Type B pancreatic cell (in vitro differentiated cells): ENCODE data around the gene LSMEM2. TPM values are rescaled to one million over a fixed set of nuclear protein-coding genes. Genes with fewer than 3 reads are reported as not detected.

ENCODE experiments used
- DNase-seq: peaks from one replicate; pipeline ENCODE4 v3.0.0; 2021; ENCODE audit warnings: mixed read lengths; ENCODE audit not compliant: unreplicated experiment; ENCODE audit errors: extremely low spot score
- H3K27ac Mint-ChIP-seq: 2 replicates; pipeline ENCODE4 v1.8.0; 2021; ENCODE audit warnings: mild to moderate bottlenecking, mixed read lengths
- H3K27me3 Mint-ChIP-seq: 2 replicates; pipeline ENCODE4 v1.8.0; 2021; ENCODE audit warnings: mixed read lengths
- H3K36me3 Mint-ChIP-seq: 2 replicates; pipeline ENCODE4 v1.8.0; 2021; ENCODE audit warnings: mixed read lengths
- H3K4me1 Mint-ChIP-seq: one replicate; pipeline ENCODE4 v1.8.0; 2021; ENCODE audit warnings: mixed read lengths; ENCODE audit not compliant: unreplicated experiment
- H3K4me3 Mint-ChIP-seq: 2 replicates; pipeline ENCODE4 v1.8.0; 2021; ENCODE audit warnings: mild to moderate bottlenecking, mixed read lengths
- H3K9me3 Mint-ChIP-seq: 2 replicates; pipeline ENCODE4 v1.8.0; 2021; ENCODE audit warnings: mixed read lengths
- total RNA-seq: library from RNA; stranded (reverse); gene quantifications from 2 replicates; pipeline ENCODE4 v1.2.1, GENCODE V29; 2021; ENCODE audit warnings: low replicate concordance
- TF ChIP-seq, protein P1 (sequence below): fragments of 200-600 bp; sonication (generic); conservative IDR thresholded peaks from 2 replicates; pipeline ENCODE4 v1.5.0; 2021; ENCODE audit warnings: antibody characterized with exemption, mild to moderate bottlenecking

The LSMEM2 gene
- total RNA-seq, 1 donor from 2014 or later = not detected

DNA sequence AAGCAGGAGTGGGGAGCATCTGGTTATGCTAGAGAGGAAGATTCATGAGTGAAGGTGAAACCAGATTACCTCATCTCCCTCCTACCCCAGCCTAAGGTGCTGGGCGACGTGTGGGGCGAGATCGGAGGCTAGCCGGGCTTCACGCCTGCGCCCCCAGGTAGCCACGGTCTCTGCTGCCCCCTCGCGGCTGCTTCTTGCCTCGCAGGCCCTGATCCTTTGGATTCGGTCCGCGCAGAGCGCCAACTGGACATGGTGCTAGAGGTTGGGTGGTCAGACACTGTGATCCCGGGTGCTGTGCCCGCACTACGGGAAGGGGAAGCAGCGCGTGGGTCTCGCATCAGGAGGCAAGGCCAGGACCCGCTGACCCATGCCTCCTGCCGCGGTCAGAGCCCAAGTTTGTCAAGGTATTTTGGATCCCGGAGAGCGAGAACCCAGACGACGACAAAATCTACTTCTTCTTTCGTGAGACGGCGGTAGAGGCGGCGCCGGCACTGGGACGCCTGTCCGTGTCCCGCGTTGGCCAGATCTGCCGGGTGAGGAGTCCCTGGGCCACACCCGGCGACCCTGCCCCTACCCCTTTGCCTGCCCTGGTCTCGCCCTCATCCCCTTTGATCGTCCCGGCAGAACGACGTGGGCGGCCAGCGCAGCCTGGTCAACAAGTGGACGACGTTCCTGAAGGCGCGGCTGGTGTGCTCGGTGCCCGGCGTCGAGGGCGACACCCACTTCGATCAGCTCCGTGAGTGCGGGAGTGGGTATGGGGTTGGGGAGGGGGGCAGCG, 5.8 kb upstream of the LSMEM2 start:
- H3K4me1 Mint-ChIP-seq = peaks cover 38% of the 10 kb centered on the region
- H3K9me3 Mint-ChIP-seq = no peaks in the 10 kb centered on the region
- peaks cover 32% of the 10 kb centered on the region for H3K27me3 Mint-ChIP-seq
- peak overlapping the region; percentile 79 for H3K4me3 Mint-ChIP-seq
- H3K27ac Mint-ChIP-seq = peak overlapping the region; percentile 80
- TF ChIP-seq, protein P1, sequence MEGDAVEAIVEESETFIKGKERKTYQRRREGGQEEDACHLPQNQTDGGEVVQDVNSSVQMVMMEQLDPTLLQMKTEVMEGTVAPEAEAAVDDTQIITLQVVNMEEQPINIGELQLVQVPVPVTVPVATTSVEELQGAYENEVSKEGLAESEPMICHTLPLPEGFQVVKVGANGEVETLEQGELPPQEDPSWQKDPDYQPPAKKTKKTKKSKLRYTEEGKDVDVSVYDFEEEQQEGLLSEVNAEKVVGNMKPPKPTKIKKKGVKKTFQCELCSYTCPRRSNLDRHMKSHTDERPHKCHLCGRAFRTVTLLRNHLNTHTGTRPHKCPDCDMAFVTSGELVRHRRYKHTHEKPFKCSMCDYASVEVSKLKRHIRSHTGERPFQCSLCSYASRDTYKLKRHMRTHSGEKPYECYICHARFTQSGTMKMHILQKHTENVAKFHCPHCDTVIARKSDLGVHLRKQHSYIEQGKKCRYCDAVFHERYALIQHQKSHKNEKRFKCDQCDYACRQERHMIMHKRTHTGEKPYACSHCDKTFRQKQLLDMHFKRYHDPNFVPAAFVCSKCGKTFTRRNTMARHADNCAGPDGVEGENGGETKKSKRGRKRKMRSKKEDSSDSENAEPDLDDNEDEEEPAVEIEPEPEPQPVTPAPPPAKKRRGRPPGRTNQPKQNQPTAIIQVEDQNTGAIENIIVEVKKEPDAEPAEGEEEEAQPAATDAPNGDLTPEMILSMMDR = peak; percentile 100
- H3K36me3 Mint-ChIP-seq = peaks cover 9% of the 10 kb centered on the region
- peak; percentile 92 for DNase-seq

DNA sequence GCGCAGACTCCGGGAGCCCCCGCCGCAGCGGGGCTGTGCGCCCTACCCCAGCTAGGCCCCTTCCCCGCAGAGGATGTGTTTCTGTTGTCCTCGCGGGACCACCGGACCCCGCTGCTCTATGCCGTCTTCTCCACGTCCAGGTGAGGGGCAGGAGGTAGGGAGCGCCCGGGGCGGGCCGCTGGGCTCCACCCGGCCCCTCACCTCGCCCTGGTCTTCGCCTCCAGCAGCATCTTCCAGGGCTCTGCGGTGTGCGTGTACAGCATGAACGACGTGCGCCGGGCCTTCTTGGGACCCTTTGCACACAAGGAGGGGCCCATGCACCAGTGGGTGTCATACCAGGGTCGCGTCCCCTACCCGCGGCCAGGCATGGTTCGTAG, 5.2 kb upstream of the LSMEM2 start:
- peaks cover 33% of the 10 kb centered on the region for H3K4me1 Mint-ChIP-seq
- H3K36me3 Mint-ChIP-seq = peaks cover 9% of the 10 kb centered on the region
- no peak for DNase-seq
- no peaks in the 10 kb centered on the region for H3K9me3 Mint-ChIP-seq
- peaks cover 32% of the 10 kb centered on the region for H3K27me3 Mint-ChIP-seq
- no peak overlapping the region for H3K4me3 Mint-ChIP-seq
- H3K27ac Mint-ChIP-seq = no peak overlapping the region
- TF ChIP-seq, protein P1 = no peak

DNA sequence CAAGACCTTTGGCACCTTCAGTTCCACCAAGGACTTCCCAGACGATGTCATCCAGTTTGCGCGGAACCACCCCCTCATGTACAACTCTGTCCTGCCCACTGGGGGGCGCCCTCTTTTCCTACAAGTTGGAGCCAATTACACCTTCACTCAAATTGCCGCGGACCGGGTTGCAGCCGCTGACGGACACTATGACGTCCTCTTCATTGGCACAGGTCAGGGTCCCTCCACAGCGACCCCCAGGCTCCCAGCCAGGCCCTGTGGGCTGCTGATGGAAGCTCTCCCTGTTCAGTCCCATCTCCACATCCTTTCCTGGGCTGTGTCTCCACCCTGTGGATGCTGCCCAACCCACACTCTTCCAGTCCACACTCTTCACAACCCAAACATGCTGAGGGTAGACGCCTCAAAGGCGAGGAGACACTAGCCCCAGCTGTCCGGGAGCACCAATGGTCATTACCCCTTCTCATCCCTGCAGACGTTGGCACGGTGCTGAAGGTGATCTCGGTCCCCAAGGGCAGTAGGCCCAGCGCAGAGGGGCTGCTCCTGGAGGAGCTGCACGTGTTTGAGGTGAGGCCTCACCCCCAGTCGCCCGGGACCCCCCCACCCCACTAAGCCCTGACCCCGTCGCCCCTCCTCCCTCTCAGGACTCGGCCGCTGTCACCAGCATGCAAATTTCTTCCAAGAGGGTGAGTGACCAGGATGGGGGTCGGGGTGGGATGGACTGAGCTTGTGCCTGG, 4.3 kb upstream of the LSMEM2 start:
- Mint-ChIP-seq H3K4me1 (peaks cover 27% of the 10 kb centered on the region), H3K4me3 (peak overlapping the region; percentile 58), H3K9me3 (no peaks in the 10 kb centered on the region), H3K27me3 (peaks cover 32% of the 10 kb centered on the region), H3K36me3 (peaks cover 9% of the 10 kb centered on the region), H3K27ac (peak overlapping the region; percentile 74)
- TF ChIP-seq, protein P1 = peak; percentile 85
- no peak for DNase-seq

DNA sequence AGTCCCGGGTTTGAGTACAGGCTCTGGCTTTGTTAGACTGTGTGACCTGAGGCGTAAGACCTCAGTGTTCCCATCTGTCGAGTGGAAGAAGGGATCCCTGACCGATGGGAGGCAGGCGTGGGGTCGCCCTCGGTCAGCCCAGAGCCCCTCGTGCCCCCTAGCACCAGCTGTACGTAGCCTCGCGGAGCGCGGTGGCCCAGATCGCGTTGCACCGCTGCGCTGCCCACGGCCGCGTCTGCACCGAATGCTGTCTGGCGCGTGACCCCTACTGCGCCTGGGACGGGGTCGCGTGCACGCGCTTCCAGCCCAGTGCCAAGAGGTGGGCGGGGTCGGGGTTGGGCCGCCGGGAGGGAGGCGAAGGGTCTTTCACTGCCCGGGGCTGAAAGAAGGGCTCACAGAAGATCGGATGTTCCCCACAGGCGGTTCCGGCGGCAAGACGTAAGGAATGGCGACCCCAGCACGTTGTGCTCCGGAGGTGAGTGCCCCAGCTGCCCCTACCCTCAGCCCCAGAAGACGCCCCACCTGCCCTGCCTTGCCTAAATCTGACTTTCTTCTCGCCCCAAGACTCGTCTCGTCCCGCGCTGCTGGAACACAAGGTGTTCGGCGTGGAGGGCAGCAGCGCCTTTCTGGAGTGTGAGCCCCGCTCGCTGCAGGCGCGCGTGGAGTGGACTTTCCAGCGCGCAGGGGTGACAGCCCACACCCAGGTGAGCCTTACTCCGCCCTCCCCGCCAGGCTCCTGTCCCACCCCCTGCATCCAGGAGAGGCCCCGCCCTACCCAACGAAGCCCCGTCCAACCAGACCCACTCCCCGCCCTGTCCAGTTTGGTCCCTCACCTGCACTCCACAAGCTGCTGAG, 3.5 kb upstream of the LSMEM2 start:
- no peaks in the 10 kb centered on the region for H3K9me3 Mint-ChIP-seq
- TF ChIP-seq, protein P1 = no peak
- no peak overlapping the region for H3K27ac Mint-ChIP-seq
- H3K4me1 Mint-ChIP-seq = peaks cover 26% of the 10 kb centered on the region
- H3K27me3 Mint-ChIP-seq = peaks cover 32% of the 10 kb centered on the region
- peaks cover 9% of the 10 kb centered on the region for H3K36me3 Mint-ChIP-seq
- H3K4me3 Mint-ChIP-seq = peak overlapping the region; percentile 69
- DNase-seq = no peak

DNA sequence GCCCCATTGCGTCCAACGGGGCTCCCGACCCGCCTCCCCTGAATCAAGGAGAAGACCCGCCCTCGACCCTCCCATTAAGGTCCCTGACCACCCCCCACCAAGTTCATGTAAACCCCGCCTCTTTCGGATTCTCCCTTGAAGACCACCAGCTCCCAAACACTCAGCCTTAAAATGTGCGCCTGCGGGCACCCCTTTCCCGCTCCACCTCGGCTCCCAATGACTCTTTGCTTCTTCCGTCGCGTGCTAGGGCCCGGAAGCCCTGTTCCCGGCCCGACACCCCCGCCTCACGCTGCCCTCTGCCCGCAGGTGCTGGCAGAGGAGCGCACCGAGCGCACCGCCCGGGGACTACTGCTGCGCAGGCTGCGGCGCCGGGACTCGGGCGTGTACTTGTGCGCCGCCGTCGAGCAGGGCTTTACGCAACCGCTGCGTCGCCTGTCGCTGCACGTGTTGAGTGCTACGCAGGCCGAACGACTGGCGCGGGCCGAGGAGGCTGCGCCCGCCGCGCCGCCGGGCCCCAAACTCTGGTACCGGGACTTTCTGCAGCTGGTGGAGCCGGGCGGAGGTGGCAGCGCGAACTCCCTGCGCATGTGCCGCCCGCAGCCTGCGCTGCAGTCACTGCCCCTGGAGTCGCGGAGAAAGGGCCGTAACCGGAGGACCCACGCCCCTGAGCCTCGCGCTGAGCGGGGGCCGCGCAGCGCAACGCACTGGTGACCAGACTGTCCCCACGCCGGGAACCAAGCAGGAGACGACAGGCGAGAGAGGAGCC, 2.7 kb upstream of the LSMEM2 start:
- no peaks in the 10 kb centered on the region for H3K9me3 Mint-ChIP-seq
- peaks cover 9% of the 10 kb centered on the region for H3K36me3 Mint-ChIP-seq
- no peak overlapping the region for H3K27ac Mint-ChIP-seq
- H3K4me3 Mint-ChIP-seq = no peak overlapping the region
- peaks cover 32% of the 10 kb centered on the region for H3K27me3 Mint-ChIP-seq
- H3K4me1 Mint-ChIP-seq = peaks cover 25% of the 10 kb centered on the region
- TF ChIP-seq, protein P1 = no peak
- DNase-seq = no peak
